Measurements from ENCODE around the gene EP300. TPM values are rescaled to one million over a fixed set of nuclear protein-coding genes. Genes with fewer than 3 reads are reported as not detected.

EP300 gene
- polyA plus RNA-seq, 3 donors, result 5.7 to 81.6 (median 16.8) TPM

DNA sequence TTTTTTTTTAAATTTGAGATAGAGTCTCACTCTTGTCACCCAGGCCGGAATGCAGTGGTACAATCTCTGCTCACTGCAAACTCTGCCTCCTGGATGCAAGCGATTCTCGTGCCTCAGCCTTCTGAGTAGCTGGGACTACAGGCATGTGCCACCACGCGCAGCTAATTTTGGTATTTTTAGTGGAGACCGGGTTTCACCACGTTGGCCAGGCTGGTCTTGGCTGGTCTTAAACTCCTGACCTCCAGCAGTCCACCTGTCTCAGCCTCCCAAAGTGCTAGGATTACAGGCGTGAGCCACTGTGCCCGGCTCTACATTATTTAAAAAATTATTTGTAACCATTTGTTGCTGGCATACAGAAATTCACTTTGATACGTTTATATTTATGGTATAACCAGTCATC lies 18.6 kb downstream of the EP300 start:
- H3K4me3 Mint-ChIP-seq, result no peak overlapping the region
- H3K36me3 Mint-ChIP-seq, result peaks cover 23 to 68% of the 10 kb centered on the region in 2 donors
- no peaks in the 10 kb centered on the region for H3K9me3 Mint-ChIP-seq
- no peak overlapping the region for H3K9ac ChIP-seq (ENCODE audit: insufficient read depth, low read length, poor library complexity, severe bottlenecking)
- TF ChIP-seq, protein P1, sequence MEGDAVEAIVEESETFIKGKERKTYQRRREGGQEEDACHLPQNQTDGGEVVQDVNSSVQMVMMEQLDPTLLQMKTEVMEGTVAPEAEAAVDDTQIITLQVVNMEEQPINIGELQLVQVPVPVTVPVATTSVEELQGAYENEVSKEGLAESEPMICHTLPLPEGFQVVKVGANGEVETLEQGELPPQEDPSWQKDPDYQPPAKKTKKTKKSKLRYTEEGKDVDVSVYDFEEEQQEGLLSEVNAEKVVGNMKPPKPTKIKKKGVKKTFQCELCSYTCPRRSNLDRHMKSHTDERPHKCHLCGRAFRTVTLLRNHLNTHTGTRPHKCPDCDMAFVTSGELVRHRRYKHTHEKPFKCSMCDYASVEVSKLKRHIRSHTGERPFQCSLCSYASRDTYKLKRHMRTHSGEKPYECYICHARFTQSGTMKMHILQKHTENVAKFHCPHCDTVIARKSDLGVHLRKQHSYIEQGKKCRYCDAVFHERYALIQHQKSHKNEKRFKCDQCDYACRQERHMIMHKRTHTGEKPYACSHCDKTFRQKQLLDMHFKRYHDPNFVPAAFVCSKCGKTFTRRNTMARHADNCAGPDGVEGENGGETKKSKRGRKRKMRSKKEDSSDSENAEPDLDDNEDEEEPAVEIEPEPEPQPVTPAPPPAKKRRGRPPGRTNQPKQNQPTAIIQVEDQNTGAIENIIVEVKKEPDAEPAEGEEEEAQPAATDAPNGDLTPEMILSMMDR (IDR thresholded peaks at IDR 0.05), result no peak
- H3K27me3 Mint-ChIP-seq (ENCODE audit: low read depth in 3 of 3), result no peaks in the 10 kb centered on the region
- peaks cover 23 to 56% of the 10 kb centered on the region in 2 donors for H3K36me3 ChIP-seq (replicated peaks in 1 of 2; ENCODE audit: control insufficient read depth in 1 of 2, insufficient read depth in 2 of 2, low read length in 2 of 2)
- H3K9me3 ChIP-seq (replicated peaks in 1 of 2; ENCODE audit: control insufficient read depth in 1 of 2, insufficient read depth in 1 of 2, low read length in 2 of 2), result no peaks in the 10 kb centered on the region
- intact Hi-C loops (cut with micrococcal nuclease), result no loop called here
- H3K4me3 ChIP-seq (replicated peaks in 1 of 3; ENCODE audit: low read depth in 2 of 3, low read length in 3 of 3), result no peak overlapping the region
- peaks cover 100% of the 10 kb centered on the region for H4K20me1 ChIP-seq (ENCODE audit: insufficient read depth, low read length)
- no peaks in the 10 kb centered on the region for H3K27me3 ChIP-seq (ENCODE audit: control insufficient read depth in 2 of 2, insufficient read depth in 2 of 2, low read length in 2 of 2)
- no peak overlapping the region for H3K4me2 ChIP-seq (replicated peaks; ENCODE audit: extremely low read depth, low read length, poor library complexity, severe bottlenecking)
- H3K27ac ChIP-seq (ENCODE audit: low read depth in 1 of 2, low read length in 2 of 2), result no peak overlapping the region
- peak overlapping the region in 3 of 7 donors; percentile 30 to 53 (median 40) for H3K27ac Mint-ChIP-seq
- no peak overlapping the region for H2AFZ ChIP-seq (ENCODE audit: insufficient read depth, low read depth, low read length, poor library complexity, severe bottlenecking)
- peaks cover 100% of the 10 kb centered on the region for H3K79me2 ChIP-seq (ENCODE audit: insufficient read depth, low read length)
- 96% methylated on average over 7 of the region's 10 CpGs for WGBS (ENCODE audit: insufficient coverage)
- peaks cover 30% of the 10 kb centered on the region for H3K4me1 Mint-ChIP-seq
- H3K4me1 ChIP-seq (ENCODE audit: control insufficient read depth in 1 of 2, insufficient read depth in 2 of 2, low read length in 2 of 2), result peaks cover 0 to 19% of the 10 kb centered on the region in 2 donors
- DNase-seq, result no peak

DNA sequence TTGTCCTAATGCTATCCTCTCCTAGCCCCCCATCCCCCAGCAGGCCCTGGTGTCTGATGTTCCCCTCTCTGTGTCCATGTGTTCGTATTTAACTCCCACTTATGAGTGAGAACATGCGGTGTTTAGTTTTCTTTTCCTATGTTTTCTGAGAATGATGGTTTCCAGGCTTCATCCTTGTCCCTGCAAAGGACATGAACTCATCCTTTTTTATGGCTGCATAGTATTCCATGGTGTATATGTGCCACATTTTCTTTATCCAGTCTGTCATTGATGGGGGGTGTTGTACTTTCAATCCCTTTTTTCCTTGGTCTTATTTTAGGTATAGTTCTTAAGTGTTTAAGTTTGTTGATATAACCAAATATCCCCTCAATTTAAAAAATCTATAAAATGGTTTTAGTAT lies 23.9 kb downstream of the EP300 start:
- H4K20me1 ChIP-seq (ENCODE audit: insufficient read depth, low read length), result peaks cover 100% of the 10 kb centered on the region

More for the DNA sequence above, 23.9 kb downstream of the EP300 start:
- WGBS (ENCODE audit: insufficient coverage), result no CpG with 5 or more reads among the region's 2 CpGs
- Histone ChIP-seq H3K27me3 (ENCODE audit: control insufficient read depth in 2 of 2, insufficient read depth in 2 of 2, low read length in 2 of 2) (no peaks in the 10 kb centered on the region), H3K9me3 (replicated peaks in 1 of 2; ENCODE audit: control insufficient read depth in 1 of 2, insufficient read depth in 1 of 2, low read length in 2 of 2) (no peaks in the 10 kb centered on the region), H3K4me3 (replicated peaks in 1 of 3; ENCODE audit: low read depth in 2 of 3, low read length in 3 of 3) (no peak overlapping the region), H3K36me3 (replicated peaks in 1 of 2; ENCODE audit: control insufficient read depth in 1 of 2, insufficient read depth in 2 of 2, low read length in 2 of 2) (peaks cover 44 to 73% of the 10 kb centered on the region in 2 donors), H2AFZ (ENCODE audit: insufficient read depth, low read depth, low read length, poor library complexity, severe bottlenecking) (no peak overlapping the region), H3K4me1 (ENCODE audit: control insufficient read depth in 1 of 2, insufficient read depth in 2 of 2, low read length in 2 of 2) (peaks cover 0 to 19% of the 10 kb centered on the region in 2 donors), H3K27ac (ENCODE audit: low read depth in 1 of 2, low read length in 2 of 2) (no peak overlapping the region), H3K79me2 (ENCODE audit: insufficient read depth, low read length) (peaks cover 100% of the 10 kb centered on the region), H3K4me2 (replicated peaks; ENCODE audit: extremely low read depth, low read length, poor library complexity, severe bottlenecking) (no peak overlapping the region), H3K9ac (ENCODE audit: insufficient read depth, low read length, poor library complexity, severe bottlenecking) (no peak overlapping the region)
- DNase-seq, result no peak
- intact Hi-C loops (cut with micrococcal nuclease), result no loop called here
- H3K9me3 Mint-ChIP-seq, result peaks cover 0 to 3% (median 0%) of the 10 kb centered on the region in 7 donors
- H3K27me3 Mint-ChIP-seq (ENCODE audit: low read depth in 3 of 3), result peaks cover 0 to 2% (median 0%) of the 10 kb centered on the region in 3 donors
- no peak overlapping the region for H3K4me3 Mint-ChIP-seq
- TF ChIP-seq, protein P1 (IDR thresholded peaks at IDR 0.05), result no peak
- peaks cover 50 to 79% of the 10 kb centered on the region in 2 donors for H3K36me3 Mint-ChIP-seq
- H3K4me1 Mint-ChIP-seq, result peaks cover 25% of the 10 kb centered on the region
- H3K27ac Mint-ChIP-seq, result peak overlapping the region in 1 of 7 donors; percentile 57
